Fibroblast of skin of back (primary cell): Measurements from ENCODE around the gene SPAG17.
"Not testable (repeated sequence)": the region's sequence is repeated elsewhere in the genome, so short reads cannot be mapped to it uniquely, and the experiment has no call there.

Experiments
- DNase-seq: peaks from one replicate; pipeline ENCODE4 v3.0.0-alpha.2; 2013

The SPAG17 gene

GRCh38 chr1:117971777-117972176, 213.3 kb downstream of the SPAG17 start:
- DNase-seq: no peak

DNA sequence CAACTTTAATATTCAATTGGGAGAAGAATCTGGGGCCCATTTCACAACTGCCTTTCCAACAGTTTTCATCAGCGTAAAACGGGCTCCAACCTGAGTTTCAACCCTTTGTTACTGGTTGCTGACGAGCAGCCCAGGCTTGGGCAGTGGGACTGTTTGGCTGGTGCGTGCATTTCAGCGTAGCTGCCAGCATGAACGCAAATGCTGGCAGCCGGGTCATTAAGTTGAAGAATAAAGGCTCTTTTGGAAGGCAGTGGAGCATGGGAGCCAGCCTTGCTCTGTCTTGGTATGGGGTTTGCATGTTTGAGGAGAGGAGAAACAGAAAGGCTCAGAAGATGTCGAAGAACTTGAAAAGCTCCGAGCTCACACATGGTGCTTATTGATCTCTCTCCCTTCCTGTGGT, 214.8 kb downstream of the SPAG17 start:
- DNase-seq: no peak

GRCh38 chr1:117967881-117968280, 217.1 kb downstream of the SPAG17 start:
- no peak for DNase-seq

DNA sequence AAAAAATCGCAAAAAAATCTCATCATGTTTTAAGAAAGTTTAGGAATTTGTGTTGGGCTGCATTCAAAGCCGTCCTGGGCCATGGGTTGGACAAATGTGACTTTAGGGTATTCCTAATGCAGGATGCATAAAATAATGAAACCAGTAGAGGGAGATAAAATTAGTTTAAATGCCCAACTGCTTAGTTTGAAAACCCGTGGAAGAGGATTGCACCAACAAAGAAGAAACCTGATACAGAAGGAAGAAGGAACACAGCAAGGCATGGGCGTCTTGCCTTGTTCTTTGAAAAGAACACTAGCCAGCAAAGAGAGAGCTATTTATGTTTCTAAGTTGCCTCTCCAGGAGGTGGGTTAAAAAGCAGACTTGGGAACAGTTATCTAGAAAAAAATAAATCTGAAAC, 217.6 kb downstream of the SPAG17 start:
- DNase-seq: peak; percentile 32

- peak; percentile 7 for DNase-seq
Measured at GRCh38 chr1:117964290-117965038, 220.6 kb downstream of the SPAG17 start.

DNA sequence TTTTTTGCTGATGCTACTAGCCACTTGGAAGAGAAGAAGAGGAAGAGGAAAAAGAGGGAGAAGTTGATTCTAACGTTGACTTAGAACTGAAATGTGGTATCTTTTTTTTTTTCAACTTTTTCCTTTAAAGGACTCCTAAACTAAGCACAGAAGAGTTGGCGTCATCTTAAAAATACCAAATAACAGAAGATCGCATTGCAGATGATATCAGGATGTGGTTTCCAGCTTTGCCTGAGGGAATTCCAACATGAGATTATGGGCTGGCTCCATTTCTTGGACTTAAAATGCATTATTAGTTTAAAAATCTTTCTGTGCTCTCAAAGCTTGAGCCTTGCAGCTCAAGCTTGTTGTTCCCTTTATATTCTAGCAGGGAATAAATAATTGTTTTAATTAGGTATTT, 225.7 kb downstream of the SPAG17 start:
- peak; percentile 2 for DNase-seq

- DNase-seq: no peak
Measured at GRCh38 chr1:117952386-117952785, 232.6 kb downstream of the SPAG17 start.

DNA sequence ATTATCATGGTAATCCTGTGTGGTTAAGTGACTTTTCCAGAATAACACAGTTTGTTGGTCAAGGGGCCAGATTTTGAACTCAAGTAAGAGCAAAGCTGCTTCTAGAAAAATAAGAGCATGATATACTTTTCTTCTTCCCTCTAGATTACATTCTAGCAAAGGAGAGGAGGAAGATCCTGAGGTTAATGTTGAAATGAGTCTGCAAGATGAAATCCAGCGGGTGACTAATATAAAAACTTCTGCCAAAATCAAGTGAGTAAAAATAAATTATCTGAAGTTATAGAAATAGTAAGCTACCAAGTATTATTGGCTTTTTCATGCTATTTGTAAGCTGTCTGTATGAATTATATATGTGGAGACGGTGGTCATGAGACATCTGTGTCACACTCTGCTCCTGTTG, 242.7 kb downstream of the SPAG17 start:
- DNase-seq: no peak

GRCh38 chr1:117933769-117934168, 251.3 kb downstream of the SPAG17 start:
- no peak for DNase-seq

- DNase-seq: no peak
Measured at GRCh38 chr1:117932576-117932975, 252.5 kb downstream of the SPAG17 start.

GRCh38 chr1:117930484-117930883, 254.5 kb downstream of the SPAG17 start:
- DNase-seq: no peak

- DNase-seq: no peak
Measured at GRCh38 chr1:117930173-117930447, 254.9 kb downstream of the SPAG17 start.

DNA sequence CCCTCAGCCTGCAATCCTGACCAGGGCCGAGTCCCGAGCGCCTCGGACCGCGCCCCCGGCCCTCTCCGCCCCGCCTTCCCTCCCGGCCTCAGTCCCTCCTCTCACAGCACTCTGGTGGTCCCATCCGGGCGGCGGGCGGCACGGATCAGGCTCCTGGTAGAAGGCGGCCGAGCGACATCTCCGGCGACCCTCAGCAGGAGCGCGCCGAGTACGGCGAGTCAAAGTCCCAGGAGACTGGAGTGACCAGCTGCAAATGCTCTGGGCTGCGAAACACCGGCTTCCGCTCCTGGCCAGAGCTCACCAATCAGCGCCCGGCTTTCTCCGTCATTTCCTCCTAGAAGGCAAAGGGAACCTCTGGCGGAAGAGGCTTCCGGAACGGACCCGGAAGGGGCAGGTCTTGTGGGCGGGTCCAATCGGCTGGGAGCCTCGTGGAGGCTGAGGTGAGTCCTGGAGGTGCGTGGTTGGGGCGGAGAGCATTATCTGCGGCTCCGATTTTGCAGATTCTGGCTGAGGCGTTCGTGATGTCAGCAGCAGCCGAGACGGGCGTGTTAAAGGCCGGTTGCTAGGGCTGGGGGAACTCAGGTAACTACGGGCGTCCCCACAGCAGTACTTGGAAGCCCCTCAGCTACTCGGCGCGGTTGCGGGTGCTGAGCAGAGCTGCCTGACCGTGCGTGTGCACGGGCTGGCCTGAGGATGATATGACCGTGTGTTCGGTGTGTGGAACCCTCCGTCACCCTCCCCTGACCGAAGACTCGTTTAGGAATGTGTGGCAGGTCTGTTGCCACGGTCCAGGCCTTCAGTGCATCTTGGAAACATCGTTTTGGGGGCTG, 255.5 kb downstream of the SPAG17 start, which contains the start of the genes GDAP2 and WDR3:
Gene GDAP2, minus strand, starts transcription at position 279 of the 830 bp plus-strand sequence. CDS start 9,264 bp downstream, outside the sequence.
Gene WDR3, plus strand, starts transcription at position 397 of the 830 bp plus-strand sequence. CDS start 3,581 bp downstream, outside the sequence.
- peak; percentile 98 for DNase-seq

DNA sequence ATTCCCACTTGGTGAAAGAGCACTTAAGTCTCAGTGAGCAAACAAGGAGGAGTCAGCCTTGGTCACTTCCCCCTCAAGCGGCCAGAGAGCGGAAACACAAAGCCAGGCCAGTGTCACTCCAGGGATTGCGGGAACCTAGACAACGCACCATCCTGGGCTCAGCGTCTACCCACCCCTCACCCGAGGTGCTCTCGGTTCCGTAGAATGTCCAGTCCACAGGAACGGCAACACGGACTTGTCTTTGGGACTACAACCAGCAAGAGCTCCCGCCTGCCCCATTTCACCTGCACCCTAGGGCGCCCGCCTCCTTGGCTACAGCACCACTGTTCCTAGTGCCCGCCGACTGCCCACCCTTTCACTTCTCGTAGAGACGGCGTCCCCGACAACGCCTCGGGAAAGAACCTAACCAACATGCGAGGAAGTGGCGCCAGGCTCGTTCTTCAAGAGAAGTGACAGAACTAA, 256.1 kb downstream of the SPAG17 start:
- peak; percentile 62 for DNase-seq

DNA sequence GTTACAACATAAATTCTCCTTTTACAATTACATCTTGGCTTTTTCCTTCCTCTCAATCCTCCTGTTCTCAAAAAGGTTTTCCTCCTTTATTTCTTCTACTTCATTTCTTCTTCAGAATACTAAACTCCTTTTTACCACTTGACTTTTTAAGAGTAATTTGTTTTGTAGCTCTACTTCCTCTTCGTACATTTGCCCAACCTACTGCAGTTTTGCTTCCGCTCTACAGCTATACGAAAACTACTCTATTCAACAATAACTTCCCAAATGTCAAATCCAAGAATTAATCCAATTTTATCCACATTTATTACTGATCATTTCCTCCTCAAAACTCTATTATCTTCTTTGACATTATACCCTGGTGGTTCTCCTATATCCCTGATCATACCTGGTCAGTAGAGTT, 259.0 kb downstream of the SPAG17 start:
- no peak for DNase-seq

GRCh38 chr1:117922717-117923116, 262.3 kb downstream of the SPAG17 start:
- not testable (repeated sequence) for DNase-seq

- no peak for DNase-seq
Measured at GRCh38 chr1:117921991-117922390, 263.0 kb downstream of the SPAG17 start.

GRCh38 chr1:117919376-117919775, 265.7 kb downstream of the SPAG17 start:
- no peak for DNase-seq

DNA sequence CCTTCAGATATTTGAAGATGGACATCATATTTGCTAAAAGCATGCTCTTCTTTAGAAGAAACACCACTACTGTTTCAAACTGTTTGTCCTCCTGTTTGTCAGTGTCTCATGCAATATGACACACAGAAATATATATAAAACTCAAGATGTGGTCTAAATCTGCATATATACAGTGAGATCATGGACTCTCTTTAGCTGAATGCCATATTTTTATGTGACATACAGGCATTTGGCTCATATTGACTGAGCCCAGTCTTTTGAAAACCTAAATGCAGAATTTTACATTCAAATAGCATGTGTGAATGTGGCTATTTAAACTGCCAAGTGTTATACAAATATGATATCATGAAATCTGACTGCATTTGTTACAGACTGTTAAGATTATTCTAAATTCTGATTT, 274.0 kb downstream of the SPAG17 start:
- DNase-seq: no peak

- DNase-seq: no peak
Measured at GRCh38 chr1:117905019-117905418, 280.0 kb downstream of the SPAG17 start.

DNA sequence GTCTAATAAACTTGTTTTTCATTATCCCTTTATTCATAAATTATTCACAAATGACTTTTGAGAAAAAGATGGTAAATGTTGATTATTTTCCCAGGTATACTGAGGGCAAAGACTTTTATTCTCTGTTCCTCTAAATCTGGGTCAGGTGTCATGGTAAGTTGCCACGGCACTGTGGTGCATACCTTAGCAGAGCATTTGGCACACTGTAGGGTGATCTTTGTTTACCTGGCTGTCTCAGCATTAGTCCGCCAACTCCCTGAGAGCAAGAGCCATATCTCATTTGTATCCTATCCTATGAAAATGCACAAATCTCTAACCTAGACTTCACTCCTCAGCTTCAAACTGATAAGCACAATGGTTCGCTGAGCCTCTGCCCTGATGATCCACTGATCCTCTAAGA, 280.5 kb downstream of the SPAG17 start:
- DNase-seq: no peak
